Renal cortical epithelial cell (primary cell): ENCODE results near the gene FCRL6. TPM values are rescaled to one million over a fixed set of nuclear protein-coding genes. Genes with fewer than 3 reads are reported as not detected.

Experiments
- DNase-seq: peaks from one replicate; pipeline ENCODE4 v3.0.0-alpha.2; 2011; ENCODE audit warnings: low read depth
- total RNA-seq: library from RNA; depleted of rRNA; stranded (reverse); fragments of >200 nt; gene quantifications from 2 replicates; pipeline ENCODE4 v1.2.3, GENCODE V29; 2014

FCRL6 gene
- total RNA-seq, 1 donor from 2014 or later: 0.05 TPM

GRCh38 chr1:159799446-159799985 lies 2.6 kb upstream of the FCRL6 start:
- peak; percentile 80 for DNase-seq

GRCh38 chr1:159800177-159800930 lies 1.8 kb upstream of the FCRL6 start:
- no peak for DNase-seq

GRCh38 chr1:159803956-159804689 lies 2.0 kb downstream of the FCRL6 start:
- DNase-seq: no peak

DNA sequence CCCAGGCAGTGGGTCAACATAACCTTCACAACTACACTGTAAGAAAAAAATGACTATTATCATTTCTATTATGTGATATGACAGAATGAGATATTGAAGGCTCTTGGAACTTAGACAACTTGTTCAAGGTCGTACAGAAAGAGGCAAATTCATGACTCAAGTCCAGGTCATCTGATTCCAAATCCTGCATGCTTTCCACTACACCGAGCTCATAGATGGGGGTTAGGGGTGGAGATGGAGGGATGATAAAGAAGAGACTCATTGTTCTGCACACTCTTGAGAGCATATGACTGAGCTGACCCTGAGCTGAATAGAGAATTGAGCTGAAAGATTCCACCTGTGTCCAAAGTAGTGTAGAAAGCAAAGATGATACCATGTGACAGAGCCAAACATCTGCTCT lies 2.8 kb downstream of the FCRL6 start:
- DNase-seq: no peak

- no peak for DNase-seq
Measured at GRCh38 chr1:159815926-159816325, 13.8 kb downstream of the FCRL6 start.

DNA sequence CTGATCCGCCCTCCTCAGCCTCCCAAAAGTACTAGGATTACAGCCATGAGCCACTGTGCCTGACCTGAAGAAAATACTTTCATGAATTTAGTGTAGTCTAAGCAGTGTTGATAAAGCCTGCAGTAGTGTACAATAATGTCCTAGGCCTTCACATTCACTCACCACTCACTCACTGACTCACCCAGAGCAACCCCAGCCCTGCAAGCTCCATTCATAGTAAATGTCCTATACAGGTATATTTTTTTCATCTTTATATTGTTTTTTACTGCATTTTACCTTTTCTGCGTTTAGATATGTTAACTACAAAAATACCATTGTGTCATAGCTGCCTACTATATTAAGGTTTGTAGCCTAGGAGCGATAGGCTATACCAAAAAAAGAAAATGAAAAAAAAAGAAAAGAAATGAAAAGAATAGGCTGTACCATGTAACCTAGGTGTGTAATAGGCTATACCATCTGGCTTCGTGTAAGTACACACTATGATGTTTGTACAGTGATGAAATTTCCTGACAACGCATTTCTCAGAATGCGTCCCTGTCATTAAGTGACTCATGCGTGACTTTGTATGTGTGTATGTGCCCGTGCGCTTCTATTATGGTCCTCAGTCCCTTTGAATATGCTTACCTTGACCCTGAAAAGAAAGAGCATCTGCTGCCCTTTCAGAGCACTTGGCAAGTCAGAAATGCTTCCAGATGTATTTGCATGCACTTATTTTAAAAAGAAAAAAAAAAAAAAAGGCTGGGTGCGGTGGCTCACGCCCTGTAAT lies 15.3 kb downstream of the FCRL6 start:
- peak; percentile 24 for DNase-seq

- no peak for DNase-seq
Measured at GRCh38 chr1:159821171-159821867, 19.2 kb downstream of the FCRL6 start.

DNA sequence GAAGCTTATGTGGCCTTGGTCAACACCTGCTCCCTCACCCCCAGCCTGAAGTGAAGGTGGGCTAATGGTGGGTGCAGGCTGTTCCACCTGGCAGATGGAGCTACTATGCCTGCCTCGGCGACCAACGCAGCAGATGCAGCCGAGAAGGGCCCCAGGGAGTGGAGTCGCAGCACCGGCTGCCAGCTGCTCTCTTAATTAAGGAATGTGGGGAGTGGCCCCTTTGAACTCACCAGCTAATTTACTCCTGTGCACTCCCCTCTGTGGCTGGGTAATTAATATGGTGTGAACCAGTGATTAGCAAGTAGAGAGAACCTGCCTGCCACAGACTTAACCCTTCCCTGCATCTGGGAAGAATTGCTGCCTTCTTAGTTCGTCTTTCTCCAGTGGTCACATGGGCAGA lies 21.2 kb downstream of the FCRL6 start:
- DNase-seq: no peak

DNA sequence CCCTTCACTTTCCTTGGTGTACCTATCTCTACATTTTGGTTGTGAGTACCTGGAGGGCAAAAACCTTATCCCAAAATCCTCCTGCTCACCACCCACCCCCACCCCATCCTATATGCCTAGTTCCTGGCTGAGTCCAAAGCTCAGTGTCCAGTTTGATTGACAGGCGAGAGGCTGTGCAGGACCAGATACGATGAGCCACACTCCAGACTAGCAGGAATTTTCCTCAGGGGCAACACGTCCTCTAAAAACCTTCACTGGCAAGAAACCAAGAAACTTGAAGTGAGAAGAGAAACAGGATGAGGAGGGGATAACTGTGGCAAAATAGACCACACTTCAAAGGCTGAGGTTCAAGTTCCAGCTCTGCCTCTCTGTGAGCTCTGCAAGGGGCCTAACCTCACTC lies 23.4 kb downstream of the FCRL6 start:
- no peak for DNase-seq

DNA sequence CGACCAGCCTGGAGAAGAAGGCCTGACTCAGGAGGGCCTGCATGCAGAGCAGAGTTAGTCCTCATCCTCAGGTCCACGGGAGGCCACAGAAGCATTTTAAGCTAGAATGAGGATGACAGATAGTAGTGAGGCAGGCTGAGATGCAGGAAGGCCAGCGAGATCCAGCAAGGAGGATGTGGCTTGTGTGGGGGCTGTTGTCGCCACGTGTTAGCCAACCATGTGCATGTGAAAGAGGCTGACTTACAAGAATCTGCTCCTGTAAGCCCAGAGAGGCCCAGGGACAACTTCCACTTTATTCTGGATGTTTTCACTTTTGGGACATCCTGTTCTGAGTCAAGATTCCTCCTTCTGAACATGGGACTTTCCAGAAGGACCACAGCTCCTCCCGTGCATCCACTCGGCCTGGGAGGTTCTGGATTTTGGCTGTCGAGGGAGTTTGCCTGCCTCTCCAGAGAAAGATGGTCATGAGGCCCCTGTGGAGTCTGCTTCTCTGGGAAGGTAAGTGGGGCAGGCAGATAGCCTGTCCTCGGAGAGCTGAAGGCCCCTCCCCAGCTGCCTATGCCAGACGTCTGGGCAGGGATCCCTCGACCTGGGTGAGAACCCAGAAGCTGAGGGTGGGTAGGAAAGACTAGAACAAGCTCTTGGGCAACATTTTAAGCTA lies 24.4 kb downstream of the FCRL6 start, which contains the start of gene SLAMF8:
SLAMF8 (plus strand) TSS at position 433 of the 661 bp plus-strand sequence; CDS start at position 459, 26 bp downstream.
- DNase-seq: no peak

DNA sequence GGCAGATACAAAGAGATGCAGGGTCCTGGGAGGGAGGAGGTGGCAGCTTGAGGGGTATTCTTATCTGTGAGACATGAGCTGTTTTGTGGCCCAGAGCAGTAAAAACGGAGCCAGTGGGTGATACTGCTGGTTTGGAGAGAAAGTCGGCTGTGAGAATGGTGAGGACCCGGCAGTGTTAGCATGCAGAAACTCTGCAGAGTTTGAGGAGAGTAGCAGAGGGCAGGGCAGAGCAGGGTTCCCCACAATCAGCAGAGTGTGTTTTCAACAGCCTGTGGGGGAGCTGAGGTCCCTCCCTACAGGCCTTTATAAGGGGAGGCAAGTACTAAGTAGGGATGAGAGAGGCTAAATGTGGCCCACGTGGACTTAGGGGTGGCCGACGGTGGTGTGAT lies 24.9 kb downstream of the FCRL6 start:
- DNase-seq: no peak

DNA sequence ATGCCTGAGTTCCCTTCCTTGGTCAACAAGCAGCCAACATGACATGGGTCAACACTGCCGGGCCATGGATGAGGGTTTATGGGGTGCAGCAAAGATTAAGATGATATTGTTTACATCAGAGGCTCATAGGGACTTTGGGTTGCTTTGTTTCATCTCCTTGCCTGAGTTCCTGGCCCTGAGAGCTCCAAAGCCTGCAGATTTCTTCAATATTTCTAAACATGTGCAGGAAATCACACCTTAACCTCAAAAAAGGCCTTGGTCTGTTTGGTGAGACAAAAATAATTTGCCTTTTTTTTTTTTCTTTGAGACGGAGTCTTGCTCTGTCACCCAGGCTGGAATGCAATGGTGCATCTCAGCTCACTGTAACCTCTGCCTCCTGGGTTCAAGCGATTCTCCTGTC lies 25.4 kb downstream of the FCRL6 start:
- DNase-seq: no peak

DNA sequence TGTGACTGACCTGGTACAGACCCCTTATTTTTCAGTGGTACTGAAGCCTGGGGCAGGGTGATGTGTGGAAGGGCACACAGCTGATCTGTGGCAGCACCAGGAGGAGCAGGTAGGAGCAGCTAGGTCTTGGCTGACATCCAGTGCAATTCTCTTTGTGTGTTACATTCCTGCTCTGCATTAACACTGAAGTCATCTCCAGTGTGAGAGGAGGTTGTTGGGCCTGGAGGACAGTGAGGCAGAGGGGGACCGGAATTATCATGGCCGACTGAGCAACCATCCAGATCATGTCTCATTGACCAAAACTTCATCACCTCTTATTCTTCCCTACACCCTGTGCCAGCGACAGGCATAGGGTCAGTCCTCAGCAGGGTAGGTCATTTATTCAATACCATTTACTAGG lies 26.0 kb downstream of the FCRL6 start:
- peak; percentile 68 for DNase-seq

- no peak for DNase-seq
Measured at GRCh38 chr1:159828581-159829272, 26.6 kb downstream of the FCRL6 start.

- DNase-seq: no peak
Measured at GRCh38 chr1:159829273-159829634, 27.1 kb downstream of the FCRL6 start.

DNA sequence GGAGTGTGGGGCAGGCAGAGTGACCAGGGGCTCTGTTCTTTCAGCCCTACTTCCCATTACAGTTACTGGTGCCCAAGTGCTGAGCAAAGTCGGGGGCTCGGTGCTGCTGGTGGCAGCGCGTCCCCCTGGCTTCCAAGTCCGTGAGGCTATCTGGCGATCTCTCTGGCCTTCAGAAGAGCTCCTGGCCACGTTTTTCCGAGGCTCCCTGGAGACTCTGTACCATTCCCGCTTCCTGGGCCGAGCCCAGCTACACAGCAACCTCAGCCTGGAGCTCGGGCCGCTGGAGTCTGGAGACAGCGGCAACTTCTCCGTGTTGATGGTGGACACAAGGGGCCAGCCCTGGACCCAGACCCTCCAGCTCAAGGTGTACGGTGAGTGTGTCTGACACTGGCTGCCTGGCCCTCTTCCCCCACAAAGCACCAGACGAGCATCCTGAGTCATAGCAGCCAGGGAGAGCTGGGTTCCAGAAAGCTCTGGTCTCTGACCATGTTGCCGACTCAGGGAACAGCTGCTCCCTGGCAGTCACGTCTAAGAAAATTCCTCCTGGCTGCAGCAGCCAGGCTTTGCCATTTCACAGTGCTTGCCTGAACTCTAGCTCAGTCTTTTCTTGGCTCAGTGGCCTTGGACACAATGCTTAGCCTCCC lies 27.8 kb downstream of the FCRL6 start:
- no peak for DNase-seq

GRCh38 chr1:159830722-159831121 lies 28.6 kb downstream of the FCRL6 start:
- DNase-seq: no peak

DNA sequence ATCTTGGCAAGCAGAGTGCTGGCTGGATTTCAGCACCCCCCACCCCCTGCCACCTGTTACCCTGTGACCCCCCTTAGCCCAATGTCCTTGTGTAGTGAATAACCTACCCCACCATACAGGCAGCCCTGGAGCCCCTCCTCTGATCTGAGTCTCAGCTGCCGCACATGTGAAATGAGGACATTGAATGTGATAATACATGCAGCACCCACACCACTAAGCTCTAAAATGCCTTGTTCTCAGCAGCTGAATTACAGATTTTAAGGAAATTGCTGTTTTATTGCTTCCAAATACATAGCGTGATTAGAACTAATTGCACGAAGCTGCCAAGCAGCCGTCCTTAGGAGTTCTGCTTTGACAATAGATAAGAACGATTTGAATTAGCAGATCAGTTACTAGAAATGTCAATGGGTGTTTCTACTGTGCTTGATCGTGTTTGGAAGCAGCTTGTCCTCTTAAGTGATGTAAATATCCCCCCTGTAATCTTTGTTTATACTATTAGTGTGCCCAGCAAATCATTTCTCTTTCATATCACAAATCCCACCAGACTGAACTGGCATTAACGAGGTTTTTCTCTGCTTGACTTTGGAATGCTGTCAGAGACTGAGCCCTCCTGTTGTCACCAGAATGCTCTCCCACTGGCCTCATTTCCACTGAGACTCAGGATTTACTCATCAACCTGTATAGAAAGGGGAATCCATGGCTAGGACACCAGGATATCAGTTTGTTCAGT lies 29.4 kb downstream of the FCRL6 start:
- DNase-seq: no peak

DNA sequence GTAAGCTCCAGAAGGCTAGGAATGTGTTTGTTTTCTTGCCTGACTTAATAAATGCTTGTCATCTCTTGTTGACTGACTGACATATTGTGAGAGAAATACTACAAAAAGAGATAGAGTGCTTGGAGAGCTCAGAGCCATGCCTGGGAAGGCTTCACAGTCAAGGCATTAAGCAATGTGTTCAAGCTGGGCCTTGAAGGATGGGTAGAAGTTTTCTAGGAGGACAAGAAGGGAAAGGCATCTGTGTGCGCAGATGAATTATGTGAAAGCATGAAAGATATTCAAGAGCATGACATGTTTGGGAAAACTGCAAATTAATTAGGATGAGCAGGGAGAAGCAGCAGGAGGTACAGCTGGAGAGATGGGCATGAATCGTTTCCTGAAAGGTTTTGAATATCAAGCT lies 30.1 kb downstream of the FCRL6 start:
- no peak for DNase-seq
